MM.1S (cell line): Measurements from ENCODE around the gene ANGEL1.

ENCODE experiments used
- EZH2 ChIP-seq: fragments of 300-600 bp; sonication (generic); optimal IDR thresholded peaks from 2 replicates; pipeline ENCODE3; 2017; ENCODE audit warnings: low read depth, mild to moderate bottlenecking, antibody characterized with exemption, low read length, mixed read lengths
- EZH2phosphoT487 ChIP-seq: fragments of 300-600 bp; sonication (generic); IDR thresholded peaks from 2 replicates; pipeline ENCODE4 v1.6.1; 2018; ENCODE audit warnings: antibody characterized with exemption, low read length
- TF ChIP-seq, protein P1 (sequence below): fragments of 300-600 bp; sonication (generic); IDR thresholded peaks from 2 replicates; pipeline ENCODE4 v1.5.1; 2016; ENCODE audit warnings: antibody characterized with exemption, low read length, mixed read lengths

DNA sequence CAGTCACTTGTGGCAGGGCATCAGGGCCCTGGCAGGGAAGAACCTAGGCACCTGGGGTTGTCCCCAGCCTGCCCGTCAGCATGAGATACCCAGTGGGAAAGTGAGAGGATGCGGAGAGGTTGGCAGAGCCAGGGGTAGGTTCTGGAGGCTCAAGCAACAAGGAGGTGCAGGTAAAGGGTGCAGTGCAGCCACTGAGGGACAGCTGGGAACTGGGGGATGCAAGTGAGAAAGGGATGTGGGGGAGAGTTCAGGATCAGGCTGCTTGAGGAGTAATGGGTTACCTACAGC, 32.7 kb downstream of the ANGEL1 start:
- TF ChIP-seq, protein P1, sequence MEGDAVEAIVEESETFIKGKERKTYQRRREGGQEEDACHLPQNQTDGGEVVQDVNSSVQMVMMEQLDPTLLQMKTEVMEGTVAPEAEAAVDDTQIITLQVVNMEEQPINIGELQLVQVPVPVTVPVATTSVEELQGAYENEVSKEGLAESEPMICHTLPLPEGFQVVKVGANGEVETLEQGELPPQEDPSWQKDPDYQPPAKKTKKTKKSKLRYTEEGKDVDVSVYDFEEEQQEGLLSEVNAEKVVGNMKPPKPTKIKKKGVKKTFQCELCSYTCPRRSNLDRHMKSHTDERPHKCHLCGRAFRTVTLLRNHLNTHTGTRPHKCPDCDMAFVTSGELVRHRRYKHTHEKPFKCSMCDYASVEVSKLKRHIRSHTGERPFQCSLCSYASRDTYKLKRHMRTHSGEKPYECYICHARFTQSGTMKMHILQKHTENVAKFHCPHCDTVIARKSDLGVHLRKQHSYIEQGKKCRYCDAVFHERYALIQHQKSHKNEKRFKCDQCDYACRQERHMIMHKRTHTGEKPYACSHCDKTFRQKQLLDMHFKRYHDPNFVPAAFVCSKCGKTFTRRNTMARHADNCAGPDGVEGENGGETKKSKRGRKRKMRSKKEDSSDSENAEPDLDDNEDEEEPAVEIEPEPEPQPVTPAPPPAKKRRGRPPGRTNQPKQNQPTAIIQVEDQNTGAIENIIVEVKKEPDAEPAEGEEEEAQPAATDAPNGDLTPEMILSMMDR = no peak
- TF ChIP-seq EZH2 (no peak), EZH2phosphoT487 (no peak)
